Pancreas (tissue), 10 donors: Measurements from ENCODE around the gene SLC37A4. TPM values are rescaled to one million over a fixed set of nuclear protein-coding genes. Genes with fewer than 3 reads are reported as not detected.
A peak's percentile ranks its signal among the peaks of the same experiment; 100 is the strongest.
"Not testable (repeated sequence)": the region's sequence is repeated elsewhere in the genome, so short reads cannot be mapped to it uniquely, and the experiment has no call there.

Source experiments
- ATAC-seq, 4 donors: fragments of 200-7000 bp; cut with Tn5 transposase; one replicate each; pipeline versions ENCODE4 v1.8.0 to v1.9.1; 2020; ENCODE audit warnings: mild to moderate bottlenecking in 4 of 4, moderate library complexity in 4 of 4
- DNase-seq, 6 donors: peaks; one replicate each; pipeline ENCODE4 v3.0.0-alpha.2; 2020
- FAIRE-seq: peaks from 2 replicates; lab custom pipeline; 2012; peaks lifted over from hg19 to GRCh38; lab: Jason Lieb, UNC
- H3K27ac ChIP-seq, 4 donors: fragments of 200-600 bp; sonication (generic); 1 replicate in 3 of 4; 2 replicates in 1 of 4; pipeline versions ENCODE4 v1.5.0 to v1.8.0; 2020
- H3K27me3 ChIP-seq, 4 donors: fragments of 200-600 bp; one replicate each; pipeline ENCODE4 v1.8.0; 2021
- H3K36me3 ChIP-seq, 3 donors: fragments of 200-600 bp; sonication (generic) in 1 of 3; one replicate each; pipeline versions ENCODE4 v1.5.0 to v1.8.0; 2020 to 2021
- H3K4me1 ChIP-seq, 3 donors: fragments of 200-600 bp; one replicate each; pipeline ENCODE4 v1.8.0; 2021
- H3K4me3 ChIP-seq, 4 donors: fragments of 200-600 bp; sonication (generic) in 2 of 4; one replicate each; pipeline versions ENCODE4 v1.5.0 to v1.8.0; 2020 to 2021
- H3K9me3 ChIP-seq, 4 donors: fragments of 200-600 bp; one replicate each; pipeline ENCODE4 v1.8.0; 2021
- CTCF ChIP-seq, 4 donors: fragments of 200-600 bp; sonication (generic) in 3 of 4; IDR thresholded peaks; one replicate each; pipeline versions ENCODE4 v1.5.0 to v1.8.0; 2021; ENCODE audit warnings: antibody characterized with exemption in 4 of 4
- WGBS, 2 donors: extraction: QIAGEN DNeasy Blood & Tissue Kit; methylation state at CpG; one replicate each; pipeline ENCODE4 v1.1.7; 2013; 5-methylcytosine and 5-hydroxymethylcytosine counted together
- intact Hi-C, 3 donors: fragments of 100-400 bp; cut with DNase I; formaldehyde crosslinking; loops; one replicate each; pipeline versions ENCODE4 v1.11.1 to v1.14.2; 2022
- polyA plus RNA-seq, 2 donors: library from polyadenylated mRNA; stranded (reverse); fragments of 200-250 nt; gene quantifications; one replicate each; pipeline ENCODE4 v1.2.3, GENCODE V29; 2013
- total RNA-seq, 6 donors: library from RNA; stranded (reverse); fragmentation: NEBNext Ultra II Directional in 4 of 6; extraction: Animal tissue kit (Norgen Biotek cat#: 25700) in 4 of 6; gene quantifications; one replicate each; pipeline versions ENCODE4 v1.2.1 to v1.2.4, GENCODE V29; 2021 to 2023
- donor health status: healthy with polysubstance abuse.
- donor health status: DM: no; HTN: no; CAD: no; lungs with moderate emphysema.
- donor health status: DM: no; HTN: no; CAD: no.
- donor health status: control.
- donor health status: control.
- donor health status: Bipolar disorder and iron deficiency.
- donor health status: DM: yes; HTN: yes; CAD: no.
- donor health status: DM: no; HTN: no; CAD: no.
- donor health status: DM: no; HTN: no; CAD: no.
- donor health status: DM: yes; HTN: yes; CAD: no.

SLC37A4 gene
- total and polyA plus RNA-seq, 8 donors, result 27.1 to 163 (median 38.0) TPM

- ATAC-seq (no peak), DNase-seq (peak in 1 of 6 donors; percentile 1), FAIRE-seq (no peak)
- Histone ChIP-seq H3K4me3 (no peak overlapping the region), H3K27me3 (no peaks in the 10 kb centered on the region), H3K4me1 (peaks cover 19 to 34% (median 25%) of the 10 kb centered on the region in 3 donors), H3K27ac (peak overlapping the region in 2 of 4 donors; percentile 31 to 58), H3K36me3 (peaks cover 0 to 16% (median 14%) of the 10 kb centered on the region in 3 donors), H3K9me3 (no peaks in the 10 kb centered on the region)
- no peak for TF ChIP-seq CTCF (IDR thresholded peaks at IDR 0.05)
- intact Hi-C loops, result no loop called here
These were observed 6.9 kb downstream of the SLC37A4 start for GRCh38 chr11:119023741-119024140.

- no peak for FAIRE-seq
- DNase-seq, result no peak
- ATAC-seq, result no peak
- WGBS, 2 donors, result 67 to 71% methylated on average over 5 of the region's 5 CpGs
- Histone ChIP-seq H3K9me3 (no peaks in the 10 kb centered on the region), H3K27ac (peak overlapping the region in 2 of 4 donors; percentile 67 to 77), H3K36me3 (peaks cover 0 to 14% (median 12%) of the 10 kb centered on the region in 3 donors), H3K27me3 (no peaks in the 10 kb centered on the region), H3K4me3 (no peak overlapping the region), H3K4me1 (peaks cover 22 to 26% (median 24%) of the 10 kb centered on the region in 3 donors)
- intact Hi-C loops, result no loop called here
- no peak for TF ChIP-seq CTCF (IDR thresholded peaks at IDR 0.05)
These were observed 9.0 kb downstream of the SLC37A4 start for GRCh38 chr11:119021631-119022030.

GRCh38 chr11:119019996-119020395 lies 10.7 kb downstream of the SLC37A4 start:
- intact Hi-C loops, result no loop called here
- DNase-seq (peak in 1 of 6 donors; percentile 16), FAIRE-seq (no peak), ATAC-seq (no peak)
- Histone ChIP-seq H3K36me3 (peaks cover 6 to 22% (median 14%) of the 10 kb centered on the region in 3 donors), H3K27me3 (no peaks in the 10 kb centered on the region), H3K4me1 (peaks cover 23 to 39% (median 29%) of the 10 kb centered on the region in 3 donors), H3K27ac (no peak overlapping the region), H3K4me3 (peak overlapping the region in 3 of 4 donors; percentile 69 to 88 (median 80)), H3K9me3 (no peaks in the 10 kb centered on the region)
- TF ChIP-seq CTCF (IDR thresholded peaks at IDR 0.05), result no peak
- WGBS, 2 donors, result 18% methylated on average over 2 of the region's 2 CpGs

- peak within 1 kb of the TSS; percentile 67 to 88 (median 74) for H3K4me3 ChIP-seq
- peaks cover 6 to 20% (median 11%) of the 10 kb centered on the region in 3 donors for H3K36me3 ChIP-seq
- intact Hi-C loops, result no loop called here
- peak within 1 kb of the TSS; percentile 84 to 93 (median 88) for H3K27ac ChIP-seq
- no peak for FAIRE-seq
- ATAC-seq, result peak; percentile 88 to 95 (median 92)
- WGBS, 2 donors, result 0% methylated on average over 62 to 63 of the region's 63 CpGs
- TF ChIP-seq CTCF (IDR thresholded peaks at IDR 0.05), result no peak
- no peaks in the 10 kb centered on the region for H3K27me3 ChIP-seq
- peaks cover 17 to 36% (median 29%) of the 10 kb centered on the region in 3 donors for H3K4me1 ChIP-seq
- peak; percentile 90 to 96 (median 94) for DNase-seq
- H3K9me3 ChIP-seq, result no peaks in the 10 kb centered on the region
These were observed 12.4 kb downstream of the SLC37A4 start, which contains the start of the genes RPS25 and TRAPPC4 for GRCh38 chr11:119018074-119018938. TSS of gene RPS25 (minus strand) at chr11:119018343. CDS start at chr11:119018284, 59 bp downstream. TSS of gene TRAPPC4 (plus strand) at chr11:119018766. CDS start at chr11:119018796, 30 bp downstream.

- H3K27me3 ChIP-seq, FAIRE-seq, H3K9me3 ChIP-seq, intact Hi-C loops, ATAC-seq: not testable (repeated sequence)
- peak overlapping the region in 3 of 4 donors; percentile 87 to 93 (median 89) for H3K27ac ChIP-seq
- peak in 1 of 6 donors; percentile 2 for DNase-seq
- 1 to 2% methylated on average over 10 of the region's 10 CpGs for WGBS, 2 donors
- H3K4me3 ChIP-seq, result peak overlapping the region; percentile 67 to 88 (median 74)
- H3K36me3 ChIP-seq, result peaks cover 6 to 20% (median 9%) of the 10 kb centered on the region in 3 donors
- H3K4me1 ChIP-seq, result peaks cover 17 to 35% (median 29%) of the 10 kb centered on the region in 3 donors
These were observed 13.3 kb downstream of the SLC37A4 start for GRCh38 chr11:119017377-119017776.
